Right atrium auricular region (tissue), 2 donors: Measurements from ENCODE around the gene TNFAIP8L3. TPM values are rescaled to one million over a fixed set of nuclear protein-coding genes. Genes with fewer than 3 reads are reported as not detected.

Experiments used
- DNase-seq: peaks from one replicate; pipeline ENCODE4 v3.0.0-alpha.2; 2019; ENCODE audit warnings: low spot score
- H3K27ac ChIP-seq, 2 donors: fragments of 200-600 bp; sonication (generic); 1 replicate in 1 of 2; 2 replicates in 1 of 2; pipeline ENCODE4 v1.5.1; 2016 to 2019
- H3K27me3 ChIP-seq, 2 donors: fragments of 200-600 bp; sonication (generic); one replicate each; pipeline versions ENCODE4 v1.5.1 to v1.6.0; 2017 to 2019
- H3K36me3 ChIP-seq: fragments of 200-600 bp; sonication (generic); one replicate; pipeline ENCODE4 v1.5.1; 2016
- H3K4me1 ChIP-seq, 2 donors: fragments of 200-600 bp; sonication (generic); one replicate each; pipeline versions ENCODE4 v1.5.1 to v1.6.0; 2017 to 2019
- H3K4me3 ChIP-seq, 2 donors: fragments of 200-600 bp; sonication (generic); 1 replicate in 1 of 2; 2 replicates in 1 of 2; pipeline ENCODE4 v1.5.1; 2017 to 2019; ENCODE audit warnings: mild to moderate bottlenecking in 1 of 2, moderate library complexity in 1 of 2
- H3K9me3 ChIP-seq, 2 donors: fragments of 200-600 bp; sonication (generic); one replicate each; pipeline ENCODE4 v1.5.1; 2019
- total RNA-seq, 2 donors: library from RNA; depleted of rRNA; stranded (reverse); fragments of >200 nt; gene quantifications; one replicate each; pipeline ENCODE4 v1.1.0, GENCODE V29; 2016
- TF ChIP-seq, protein P1 (sequence below), 2 donors: fragments of 200-600 bp; sonication (generic); IDR thresholded peaks; one replicate each; pipeline ENCODE4 v1.5.1; 2019; ENCODE audit warnings: antibody characterized with exemption in 2 of 2

The TNFAIP8L3 gene
- total RNA-seq, 2 donors from 2014 or later = 1.2 to 7.7 TPM

DNA sequence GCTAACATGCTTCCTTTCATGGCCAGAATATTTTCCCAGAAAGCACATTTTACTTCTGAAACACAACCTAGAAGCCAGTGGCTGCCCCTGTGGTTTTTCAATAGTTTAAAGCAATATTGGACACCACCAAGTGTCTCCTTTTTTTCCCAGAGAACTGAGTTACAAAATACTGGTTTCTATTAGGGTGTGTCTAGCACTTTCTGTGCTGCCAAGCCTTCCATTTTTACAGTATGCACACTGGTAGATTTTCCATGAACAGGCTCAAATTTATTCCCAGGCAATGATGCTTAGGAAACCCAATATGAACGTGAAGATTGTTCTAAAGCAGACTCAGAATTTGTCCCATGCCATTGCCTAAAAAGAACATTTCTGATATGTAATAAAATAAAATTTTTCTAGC is 7.2 kb downstream of the TNFAIP8L3 start:
- no peaks in the 10 kb centered on the region for H3K4me1 ChIP-seq

DNA sequence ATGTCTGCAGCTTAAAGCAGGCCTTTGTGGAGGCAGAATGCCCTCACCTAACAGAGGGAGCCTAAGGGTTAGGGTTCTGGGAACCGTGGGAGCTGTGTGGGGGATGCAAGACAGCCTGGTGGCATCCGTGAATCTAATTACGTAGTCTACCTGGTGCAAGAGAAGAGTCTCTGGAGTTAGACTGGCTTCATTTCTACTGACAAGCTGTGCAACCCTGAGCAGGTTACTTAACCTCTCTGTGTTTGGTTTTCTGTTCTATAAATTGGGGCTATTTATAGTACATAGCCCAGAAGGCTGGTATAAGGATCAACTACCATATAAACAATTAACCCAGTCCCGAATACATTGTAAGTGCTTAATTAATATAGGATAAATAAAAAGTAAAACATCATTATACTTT is 8.3 kb downstream of the TNFAIP8L3 start:
- no peaks in the 10 kb centered on the region for H3K36me3 ChIP-seq
- no peaks in the 10 kb centered on the region for H3K9me3 ChIP-seq
- TF ChIP-seq, protein P1, sequence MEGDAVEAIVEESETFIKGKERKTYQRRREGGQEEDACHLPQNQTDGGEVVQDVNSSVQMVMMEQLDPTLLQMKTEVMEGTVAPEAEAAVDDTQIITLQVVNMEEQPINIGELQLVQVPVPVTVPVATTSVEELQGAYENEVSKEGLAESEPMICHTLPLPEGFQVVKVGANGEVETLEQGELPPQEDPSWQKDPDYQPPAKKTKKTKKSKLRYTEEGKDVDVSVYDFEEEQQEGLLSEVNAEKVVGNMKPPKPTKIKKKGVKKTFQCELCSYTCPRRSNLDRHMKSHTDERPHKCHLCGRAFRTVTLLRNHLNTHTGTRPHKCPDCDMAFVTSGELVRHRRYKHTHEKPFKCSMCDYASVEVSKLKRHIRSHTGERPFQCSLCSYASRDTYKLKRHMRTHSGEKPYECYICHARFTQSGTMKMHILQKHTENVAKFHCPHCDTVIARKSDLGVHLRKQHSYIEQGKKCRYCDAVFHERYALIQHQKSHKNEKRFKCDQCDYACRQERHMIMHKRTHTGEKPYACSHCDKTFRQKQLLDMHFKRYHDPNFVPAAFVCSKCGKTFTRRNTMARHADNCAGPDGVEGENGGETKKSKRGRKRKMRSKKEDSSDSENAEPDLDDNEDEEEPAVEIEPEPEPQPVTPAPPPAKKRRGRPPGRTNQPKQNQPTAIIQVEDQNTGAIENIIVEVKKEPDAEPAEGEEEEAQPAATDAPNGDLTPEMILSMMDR (IDR thresholded peaks at IDR 0.05) = no peak
- H3K27ac ChIP-seq = no peak overlapping the region
- no peak overlapping the region for H3K4me3 ChIP-seq
- no peak for DNase-seq
- H3K27me3 ChIP-seq = no peaks in the 10 kb centered on the region
- H3K4me1 ChIP-seq = no peaks in the 10 kb centered on the region

More for the DNA sequence above, 7.2 kb downstream of the TNFAIP8L3 start:
- H3K4me3 ChIP-seq = no peak overlapping the region
- no peak overlapping the region for H3K27ac ChIP-seq
- DNase-seq = no peak
- no peaks in the 10 kb centered on the region for H3K9me3 ChIP-seq
- H3K27me3 ChIP-seq = no peaks in the 10 kb centered on the region
- TF ChIP-seq, protein P1 (IDR thresholded peaks at IDR 0.05) = no peak
- no peaks in the 10 kb centered on the region for H3K36me3 ChIP-seq

DNA sequence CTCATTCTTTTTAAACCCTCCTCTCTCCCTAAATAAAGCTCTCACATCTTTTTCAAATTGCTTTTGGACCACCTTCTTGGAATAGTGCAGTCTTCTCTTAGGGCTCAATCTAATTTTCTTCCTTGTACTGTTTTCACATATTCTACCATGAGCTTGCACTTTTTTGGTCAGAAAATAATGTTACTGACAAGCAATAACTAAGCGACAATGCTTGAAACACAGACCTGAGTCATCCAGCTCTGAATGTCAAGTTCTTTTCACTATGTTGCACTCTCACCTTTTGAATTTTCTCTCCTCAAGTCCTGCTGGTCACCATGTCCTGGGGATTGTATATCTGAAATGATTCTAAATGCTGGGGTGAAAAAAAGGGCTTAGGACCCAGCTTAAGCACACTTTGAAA is 8.9 kb downstream of the TNFAIP8L3 start:
- Histone ChIP-seq H3K27ac (no peak overlapping the region), H3K4me1 (no peaks in the 10 kb centered on the region), H3K9me3 (no peaks in the 10 kb centered on the region), H3K27me3 (no peaks in the 10 kb centered on the region), H3K4me3 (no peak overlapping the region), H3K36me3 (no peaks in the 10 kb centered on the region)
- no peak for DNase-seq
- TF ChIP-seq, protein P1 (IDR thresholded peaks at IDR 0.05) = no peak

DNA sequence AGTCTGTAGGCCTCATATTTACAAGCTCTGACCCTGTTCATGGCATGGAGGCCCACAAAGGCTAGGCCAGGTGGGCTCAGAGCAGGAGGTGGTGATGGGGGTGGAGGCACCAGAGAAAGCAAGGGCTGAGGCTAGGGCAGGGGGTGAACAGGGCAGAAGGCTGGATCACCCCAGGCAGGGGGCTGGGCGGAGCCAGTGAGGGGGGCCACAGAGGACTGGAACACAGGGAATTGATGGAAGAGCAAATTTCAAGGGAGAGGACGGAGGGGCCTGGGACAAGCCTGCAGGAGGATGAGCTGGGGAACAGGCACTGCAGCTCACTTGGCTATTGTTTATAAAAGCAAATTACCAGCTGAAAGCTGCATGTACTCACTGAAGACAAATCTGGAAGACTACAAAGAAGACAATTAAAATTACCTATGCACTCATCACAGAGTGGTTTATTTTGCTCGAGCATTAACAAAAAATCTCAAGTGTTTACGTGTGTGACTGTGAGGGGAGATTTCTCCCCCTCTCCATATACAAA is 11.0 kb downstream of the TNFAIP8L3 start:
- Histone ChIP-seq H3K4me3 (no peak overlapping the region), H3K9me3 (no peaks in the 10 kb centered on the region), H3K27me3 (no peaks in the 10 kb centered on the region), H3K27ac (no peak overlapping the region), H3K4me1 (no peaks in the 10 kb centered on the region), H3K36me3 (no peaks in the 10 kb centered on the region)
- TF ChIP-seq, protein P1 (IDR thresholded peaks at IDR 0.05) = no peak
- DNase-seq = no peak

DNA sequence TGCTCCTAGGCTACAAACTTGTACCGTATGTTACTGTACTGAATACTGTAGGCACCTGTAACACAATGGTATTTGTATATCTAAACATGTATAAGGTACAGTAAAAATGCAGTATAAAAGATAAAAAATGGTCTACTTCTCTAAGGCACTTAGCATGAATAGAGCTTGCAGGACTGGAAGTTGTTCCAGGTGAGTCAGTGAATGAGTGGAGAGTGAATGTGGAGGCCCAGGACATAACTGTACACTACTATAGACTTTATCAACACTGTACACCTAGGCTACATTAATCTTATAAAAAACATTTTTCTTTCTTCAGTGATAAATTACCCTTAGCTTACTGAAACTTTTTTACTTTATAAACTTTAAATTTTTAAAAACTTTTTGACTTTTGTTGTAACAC is 12.5 kb downstream of the TNFAIP8L3 start:
- Histone ChIP-seq H3K27me3 (no peaks in the 10 kb centered on the region), H3K4me1 (peaks cover 0 to 5% of the 10 kb centered on the region in 2 donors), H3K36me3 (no peaks in the 10 kb centered on the region), H3K27ac (no peak overlapping the region), H3K4me3 (no peak overlapping the region), H3K9me3 (no peaks in the 10 kb centered on the region)
- TF ChIP-seq, protein P1 (IDR thresholded peaks at IDR 0.05) = no peak
- DNase-seq = no peak

DNA sequence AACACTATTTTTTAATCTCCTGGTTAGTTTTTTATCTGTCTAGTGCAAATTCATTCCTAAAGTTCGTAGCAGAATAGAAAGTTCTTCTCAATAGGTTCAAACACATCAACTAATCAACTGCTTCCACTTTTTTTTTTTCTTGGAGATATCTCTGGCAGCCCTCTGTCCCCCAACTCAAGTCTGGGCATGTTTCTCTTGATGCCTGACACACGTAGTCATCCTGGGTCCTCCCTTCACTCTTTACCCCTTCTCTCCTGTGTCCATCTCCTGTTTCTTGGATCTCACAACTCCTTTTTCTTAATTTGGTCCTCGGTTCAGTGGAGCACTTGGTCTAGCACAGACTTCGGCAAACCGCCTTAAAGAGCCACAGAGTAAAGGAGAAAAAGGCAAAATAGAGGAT is 14.4 kb downstream of the TNFAIP8L3 start:
- H3K36me3 ChIP-seq = no peaks in the 10 kb centered on the region
- no peaks in the 10 kb centered on the region for H3K27me3 ChIP-seq
- no peaks in the 10 kb centered on the region for H3K9me3 ChIP-seq
- DNase-seq = no peak
- H3K4me3 ChIP-seq = no peak overlapping the region
- no peak overlapping the region for H3K27ac ChIP-seq
- TF ChIP-seq, protein P1 (IDR thresholded peaks at IDR 0.05) = no peak
- H3K4me1 ChIP-seq = peaks cover 0 to 17% of the 10 kb centered on the region in 2 donors
